NOMO-1 treated with DMSO at 0.1 percent for 48 hours (cell line): ENCODE data around the gene PPM1L.
A peak's percentile ranks its signal among the peaks of the same experiment; 100 is the strongest.

Experiments
- DNase-seq: peaks from one replicate; lab custom pipeline; 2025; ENCODE audit not compliant: unreplicated experiment; lab: John Stamatoyannopoulos, UW

PPM1L gene

GRCh38 chr3:160763073-160763472 lies 7.0 kb downstream of the PPM1L start:
- no peak for DNase-seq

- DNase-seq, result no peak
These were observed 9.2 kb downstream of the PPM1L start for GRCh38 chr3:160765211-160765610.

GRCh38 chr3:160768031-160768430 lies 12.0 kb downstream of the PPM1L start:
- no peak for DNase-seq

GRCh38 chr3:160768918-160769317 lies 12.9 kb downstream of the PPM1L start:
- DNase-seq, result no peak

DNA sequence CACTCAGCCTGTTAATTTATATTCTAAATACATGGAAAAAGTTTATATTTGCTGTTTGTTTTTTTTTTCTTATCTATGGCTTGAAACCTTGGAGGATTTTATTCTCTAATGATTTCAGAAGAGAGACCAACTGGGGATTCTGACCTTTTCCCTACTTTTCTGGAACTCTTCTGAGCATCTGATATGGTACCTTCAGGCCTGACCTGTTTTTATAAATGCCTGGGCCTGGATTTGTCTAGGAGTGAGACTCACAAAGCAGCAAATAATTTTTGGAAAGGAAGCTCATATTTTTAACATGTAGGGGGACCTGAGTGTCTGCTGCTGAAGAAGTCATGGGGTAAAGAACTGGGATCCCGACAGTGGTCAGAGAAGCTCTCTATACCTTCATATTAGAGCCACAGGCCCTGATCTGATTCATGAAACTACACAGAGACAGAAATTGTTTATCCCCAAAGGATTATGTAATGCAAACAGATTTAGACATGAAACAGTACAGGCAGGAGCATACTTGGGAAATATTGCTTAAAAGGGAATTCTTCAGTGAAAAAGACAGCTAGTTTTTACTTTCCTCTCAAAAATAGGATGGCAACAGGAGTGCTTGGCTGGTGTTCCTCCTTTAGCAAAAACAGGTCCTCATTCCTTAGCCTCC lies 15.9 kb downstream of the PPM1L start:
- DNase-seq, result no peak

GRCh38 chr3:160773722-160774121 lies 17.7 kb downstream of the PPM1L start:
- DNase-seq, result no peak

DNA sequence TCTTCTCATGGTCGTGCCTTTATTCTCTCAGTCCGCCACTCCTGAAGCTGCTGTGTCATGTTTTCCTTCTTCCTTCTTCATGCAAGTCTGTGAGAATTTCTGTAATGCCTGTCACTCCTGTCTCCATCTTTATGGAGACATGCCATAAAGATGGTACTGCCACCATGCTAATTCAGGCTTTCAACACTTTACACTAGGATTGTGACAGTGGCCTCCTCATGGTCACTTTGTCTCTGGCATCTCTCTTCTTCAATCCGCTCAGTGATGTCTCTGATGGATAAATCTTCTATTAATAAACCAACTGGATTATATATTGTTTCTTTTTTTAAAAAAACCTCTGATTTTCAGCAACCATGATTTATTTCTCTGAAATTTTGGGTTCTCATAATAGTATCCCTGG lies 18.1 kb downstream of the PPM1L start:
- DNase-seq, result no peak

- DNase-seq, result no peak
These were observed 22.4 kb downstream of the PPM1L start for GRCh38 chr3:160778480-160778879.

GRCh38 chr3:160779040-160779439 lies 23.0 kb downstream of the PPM1L start:
- DNase-seq, result no peak

DNA sequence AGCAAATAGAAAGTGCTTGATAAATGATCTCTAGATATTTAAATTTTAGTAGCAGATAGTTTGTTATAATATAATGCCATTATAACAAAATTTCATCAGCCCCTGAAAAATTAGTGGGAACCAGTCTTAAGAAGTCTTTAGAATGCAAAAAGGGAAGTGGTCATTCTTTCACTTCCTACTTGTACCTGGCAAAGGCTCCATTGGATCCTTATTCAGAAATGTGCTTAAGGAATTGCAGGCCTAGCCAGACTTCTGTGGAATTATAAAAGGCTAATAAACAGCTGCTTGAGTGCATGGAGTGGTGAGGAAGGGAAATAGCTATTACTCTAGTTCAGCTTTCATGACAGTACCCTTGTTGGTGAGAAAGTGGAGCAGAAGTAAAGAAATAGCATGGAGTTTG lies 24.2 kb downstream of the PPM1L start:
- peak; percentile 87 for DNase-seq

DNA sequence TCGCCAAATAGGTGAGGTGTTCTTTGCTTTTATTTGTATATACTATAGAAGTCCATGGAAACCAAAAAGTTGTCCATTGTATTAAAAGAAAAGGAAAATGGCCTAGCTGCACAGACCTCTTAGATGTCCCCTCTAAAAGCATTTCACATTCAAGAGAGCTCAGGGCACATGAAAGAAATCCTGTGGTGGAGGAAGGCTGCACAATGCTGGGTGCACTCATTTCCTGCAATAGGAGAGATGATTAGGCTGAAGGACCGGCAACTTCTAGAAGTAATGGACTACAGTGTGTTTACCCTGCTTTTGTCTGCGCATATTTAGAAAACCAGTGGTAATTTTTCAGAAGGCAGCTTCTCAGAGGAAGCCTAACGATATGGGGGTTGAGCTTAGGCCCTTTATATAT lies 25.4 kb downstream of the PPM1L start:
- DNase-seq, result no peak

DNA sequence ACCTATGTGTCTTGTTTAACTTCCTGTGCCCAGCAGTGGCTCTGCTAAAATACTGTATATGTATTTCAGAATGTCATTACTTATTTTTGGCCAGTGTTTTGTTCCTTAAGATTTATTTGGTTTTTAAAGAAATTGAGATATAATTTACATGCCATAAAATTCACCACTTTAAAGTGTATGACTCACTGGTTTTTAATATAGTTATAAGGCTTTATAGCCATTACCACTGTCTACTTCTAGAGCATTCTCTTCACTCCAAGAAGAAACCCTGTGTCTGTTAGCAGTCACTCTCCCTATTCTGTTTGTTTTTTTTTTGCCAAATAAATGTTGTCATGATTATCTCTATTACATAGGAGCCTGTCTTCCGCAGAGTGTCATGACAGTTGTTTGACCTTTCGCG lies 25.8 kb downstream of the PPM1L start:
- DNase-seq, result no peak

DNA sequence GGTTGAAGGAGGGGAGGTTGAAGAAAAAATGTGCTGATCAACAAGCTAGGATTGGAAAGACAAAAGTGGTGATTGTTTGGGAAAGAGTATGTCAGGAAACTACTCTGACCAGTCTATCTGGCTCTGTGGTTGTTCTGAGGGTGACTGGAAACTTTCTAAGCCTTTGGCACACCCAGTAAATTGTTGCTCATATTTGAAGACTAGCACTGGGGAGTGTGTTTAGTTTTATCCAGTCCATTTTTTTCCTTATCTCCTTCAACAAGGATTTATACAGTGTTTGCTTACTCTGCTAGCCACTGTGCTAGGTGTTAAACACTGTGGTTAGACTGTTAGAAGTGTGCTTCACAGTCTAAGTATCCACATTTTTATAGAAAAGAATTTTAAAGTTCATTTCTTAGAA lies 28.8 kb downstream of the PPM1L start:
- no peak for DNase-seq

DNA sequence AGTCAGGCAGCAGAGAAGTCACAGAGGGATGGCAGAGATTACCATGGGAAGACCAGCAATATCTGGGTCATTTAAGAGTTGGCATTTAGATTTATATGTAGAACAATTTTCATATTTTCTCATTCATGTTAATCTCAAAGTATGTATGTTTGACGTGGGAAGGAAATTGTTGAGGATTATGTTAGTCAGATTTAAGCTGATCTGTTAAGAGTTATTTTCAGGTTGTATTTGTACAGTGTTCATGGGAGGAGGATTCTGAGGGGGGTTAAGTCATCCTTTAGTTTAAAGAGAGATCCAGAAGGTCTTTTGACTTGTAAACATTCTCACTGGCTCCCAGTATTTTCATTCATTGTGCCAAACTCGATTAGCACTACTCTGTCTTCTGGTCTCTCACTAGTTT lies 34.7 kb downstream of the PPM1L start:
- DNase-seq, result no peak

DNA sequence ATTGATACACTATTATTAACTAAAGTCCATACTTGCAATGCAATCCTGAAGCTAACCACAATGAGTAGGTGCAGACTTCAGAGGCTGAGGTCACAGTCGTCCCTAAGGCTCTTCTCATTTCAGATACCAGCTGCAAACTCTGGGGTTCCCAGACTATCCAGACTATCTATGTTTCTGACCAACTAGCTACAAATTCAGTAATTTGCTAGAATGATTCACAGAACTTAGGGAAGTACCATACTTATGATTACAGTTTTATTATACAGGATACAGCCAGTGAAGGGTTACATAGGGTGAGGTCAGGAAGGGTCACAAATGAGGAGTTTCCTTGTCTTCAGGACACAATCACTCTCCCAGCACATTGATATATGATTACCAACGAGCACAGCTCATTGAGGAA lies 36.5 kb downstream of the PPM1L start:
- DNase-seq, result peak; percentile 14

GRCh38 chr3:160793722-160794252 lies 37.8 kb downstream of the PPM1L start:
- no peak for DNase-seq

DNA sequence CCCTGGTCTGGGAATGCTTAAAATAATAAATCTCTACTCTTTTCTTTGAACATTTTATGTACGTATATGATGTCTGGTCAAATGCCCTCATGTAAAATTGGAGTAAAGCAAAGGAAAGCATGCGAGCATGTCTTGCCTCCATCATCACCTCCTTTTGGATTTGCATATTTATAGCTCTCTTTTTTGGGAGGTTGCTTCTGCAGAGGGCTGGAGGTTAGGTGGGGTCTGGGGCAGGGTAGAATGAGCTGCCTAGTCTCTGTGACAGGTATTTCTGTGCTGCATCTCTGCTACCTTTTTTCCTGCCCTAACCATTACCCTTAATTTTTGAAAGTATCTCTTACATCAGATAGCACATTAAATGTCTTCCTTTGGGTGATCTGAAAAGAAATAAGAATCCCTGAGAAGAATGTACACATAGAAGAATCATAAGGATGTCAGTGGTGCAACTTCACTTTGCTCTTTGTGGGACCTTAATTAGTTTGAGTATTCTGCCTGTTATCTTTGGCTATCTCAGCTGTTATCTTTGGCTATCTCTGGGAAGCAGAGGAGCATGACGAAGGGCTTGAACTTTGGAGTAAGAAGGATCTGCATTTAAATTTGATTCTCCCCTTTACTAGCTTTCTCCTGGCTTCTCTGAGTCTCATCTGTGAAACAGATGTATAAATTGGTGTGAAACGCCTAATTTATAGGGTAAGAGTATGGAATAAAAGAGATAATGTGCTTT lies 40.2 kb downstream of the PPM1L start:
- no peak for DNase-seq

DNA sequence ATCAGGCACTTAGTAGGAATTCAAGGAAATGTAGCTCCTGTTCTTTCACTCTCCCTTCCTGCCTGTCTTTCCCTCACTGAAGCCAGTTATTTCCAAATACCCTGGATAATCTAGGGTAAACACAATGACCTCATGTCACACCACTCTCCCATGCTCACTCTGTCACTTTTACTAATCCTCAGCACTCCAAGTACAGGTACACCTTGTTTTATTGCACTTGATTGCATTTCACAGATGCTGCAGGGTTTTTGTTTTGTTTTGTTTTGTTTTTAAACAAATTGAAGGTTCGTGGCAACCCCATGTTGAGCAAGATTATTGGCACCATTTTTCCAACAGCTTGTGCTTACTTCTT lies 40.8 kb downstream of the PPM1L start:
- no peak for DNase-seq

DNA sequence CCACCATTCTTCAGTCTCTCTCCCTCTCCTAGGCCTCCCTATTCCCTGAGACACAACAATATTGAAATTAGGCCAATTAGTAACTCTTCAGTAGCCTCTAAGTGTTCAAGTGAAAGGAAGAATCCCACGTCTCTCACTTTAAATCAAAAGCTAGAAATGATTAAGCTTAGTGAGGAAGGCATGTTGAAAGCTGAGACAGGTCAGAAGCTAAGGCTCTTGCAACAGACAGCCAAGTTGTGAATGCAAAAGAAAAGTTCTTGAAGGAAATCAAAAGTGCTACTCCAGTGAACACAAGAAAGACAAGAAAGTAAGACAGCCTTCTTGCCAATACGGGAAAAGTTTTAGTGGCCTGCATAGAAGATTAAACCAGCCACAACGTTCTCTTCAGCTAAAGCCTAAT lies 41.3 kb downstream of the PPM1L start:
- no peak for DNase-seq

GRCh38 chr3:160801386-160802118 lies 45.5 kb downstream of the PPM1L start:
- peak; percentile 96 for DNase-seq

GRCh38 chr3:160804762-160805161 lies 48.7 kb downstream of the PPM1L start:
- no peak for DNase-seq

DNA sequence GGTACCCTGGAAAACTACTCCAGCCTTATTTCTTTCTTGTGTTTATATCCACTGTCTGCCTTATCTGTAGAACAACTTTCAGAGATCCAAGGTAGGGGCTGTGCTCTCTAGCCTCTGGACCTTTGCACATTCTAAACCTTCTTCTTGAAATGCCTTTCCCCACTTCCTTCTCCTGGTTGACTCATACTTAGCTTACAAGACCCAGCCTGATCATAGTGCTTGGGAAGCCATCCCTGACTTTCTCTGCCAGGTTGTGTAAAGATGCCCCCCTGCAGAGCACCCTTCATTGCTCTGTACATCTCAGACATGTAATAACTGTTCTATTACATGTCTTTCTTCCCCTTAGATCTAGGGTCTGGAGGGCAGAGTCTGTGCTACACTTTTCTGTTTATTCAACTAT lies 50.1 kb downstream of the PPM1L start:
- DNase-seq, result no peak
